Osteocyte (in vitro differentiated cells): ENCODE data around the gene CYB561. TPM values are rescaled to one million over a fixed set of nuclear protein-coding genes. Genes with fewer than 3 reads are reported as not detected.

Experiments used
- DNase-seq: peaks from one replicate; pipeline ENCODE4 v3.0.0; 2021; ENCODE audit warnings: mixed read lengths; ENCODE audit not compliant: unreplicated experiment; ENCODE audit errors: extremely low spot score
- H3K27ac Mint-ChIP-seq: one replicate; pipeline ENCODE4 v1.8.0; 2021; ENCODE audit warnings: mild to moderate bottlenecking, mixed read lengths; ENCODE audit not compliant: unreplicated experiment
- H3K27me3 Mint-ChIP-seq: one replicate; pipeline ENCODE4 v1.8.0; 2021; ENCODE audit warnings: mixed read lengths; ENCODE audit not compliant: unreplicated experiment
- H3K36me3 Mint-ChIP-seq: one replicate; pipeline ENCODE4 v1.8.0; 2021; ENCODE audit warnings: mixed read lengths; ENCODE audit not compliant: unreplicated experiment
- H3K4me1 Mint-ChIP-seq: one replicate; pipeline ENCODE4 v1.8.0; 2021; ENCODE audit warnings: mixed read lengths; ENCODE audit not compliant: unreplicated experiment
- H3K4me3 Mint-ChIP-seq: one replicate; pipeline ENCODE4 v1.8.0; 2021; ENCODE audit warnings: mild to moderate bottlenecking, moderate library complexity, mixed read lengths; ENCODE audit not compliant: unreplicated experiment
- H3K9me3 Mint-ChIP-seq: one replicate; pipeline ENCODE4 v1.8.0; 2021; ENCODE audit warnings: mixed read lengths; ENCODE audit not compliant: unreplicated experiment
- total RNA-seq: library from RNA; stranded (reverse); gene quantifications from 2 replicates; pipeline ENCODE4 v1.2.1, GENCODE V29; 2021
- TF ChIP-seq, protein P1 (sequence below): fragments of 200-600 bp; sonication (generic); IDR thresholded peaks from 2 replicates; pipeline ENCODE4 v1.5.0; 2021; ENCODE audit warnings: antibody characterized with exemption, mild to moderate bottlenecking, moderate library complexity

Gene CYB561
- total RNA-seq, 1 donor from 2014 or later: 5.7 TPM

DNA sequence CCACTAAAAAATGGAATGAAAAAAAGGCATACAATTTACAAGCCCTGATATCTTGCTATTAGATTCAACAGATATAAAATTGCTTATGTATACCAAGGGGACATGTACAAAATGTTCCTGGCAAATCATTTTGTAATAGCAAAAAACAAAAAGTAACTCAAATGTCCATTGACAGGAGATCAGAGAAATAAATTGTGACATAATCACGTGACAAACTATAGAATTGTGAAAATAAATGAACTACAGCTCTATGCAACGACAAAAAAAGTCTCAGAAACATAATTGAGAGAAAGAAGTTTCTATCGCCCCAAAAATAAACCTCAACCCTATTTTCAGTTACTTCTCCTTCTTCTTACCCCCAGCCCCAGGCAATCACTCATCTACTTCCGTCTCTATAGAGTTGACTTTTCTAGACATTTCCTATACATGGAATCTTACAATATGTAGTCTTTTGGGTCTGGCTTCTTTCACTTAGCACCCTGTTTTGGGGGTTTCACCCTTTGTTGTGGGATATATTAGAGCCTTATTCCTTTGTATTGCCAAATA lies 18.7 kb upstream of the CYB561 start:
- Mint-ChIP-seq H3K27me3 (peaks cover 30% of the 10 kb centered on the region), H3K4me1 (peaks cover 14% of the 10 kb centered on the region), H3K4me3 (no peak overlapping the region), H3K9me3 (no peaks in the 10 kb centered on the region), H3K36me3 (no peaks in the 10 kb centered on the region), H3K27ac (no peak overlapping the region)
- TF ChIP-seq, protein P1, sequence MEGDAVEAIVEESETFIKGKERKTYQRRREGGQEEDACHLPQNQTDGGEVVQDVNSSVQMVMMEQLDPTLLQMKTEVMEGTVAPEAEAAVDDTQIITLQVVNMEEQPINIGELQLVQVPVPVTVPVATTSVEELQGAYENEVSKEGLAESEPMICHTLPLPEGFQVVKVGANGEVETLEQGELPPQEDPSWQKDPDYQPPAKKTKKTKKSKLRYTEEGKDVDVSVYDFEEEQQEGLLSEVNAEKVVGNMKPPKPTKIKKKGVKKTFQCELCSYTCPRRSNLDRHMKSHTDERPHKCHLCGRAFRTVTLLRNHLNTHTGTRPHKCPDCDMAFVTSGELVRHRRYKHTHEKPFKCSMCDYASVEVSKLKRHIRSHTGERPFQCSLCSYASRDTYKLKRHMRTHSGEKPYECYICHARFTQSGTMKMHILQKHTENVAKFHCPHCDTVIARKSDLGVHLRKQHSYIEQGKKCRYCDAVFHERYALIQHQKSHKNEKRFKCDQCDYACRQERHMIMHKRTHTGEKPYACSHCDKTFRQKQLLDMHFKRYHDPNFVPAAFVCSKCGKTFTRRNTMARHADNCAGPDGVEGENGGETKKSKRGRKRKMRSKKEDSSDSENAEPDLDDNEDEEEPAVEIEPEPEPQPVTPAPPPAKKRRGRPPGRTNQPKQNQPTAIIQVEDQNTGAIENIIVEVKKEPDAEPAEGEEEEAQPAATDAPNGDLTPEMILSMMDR: no peak
- DNase-seq: no peak

DNA sequence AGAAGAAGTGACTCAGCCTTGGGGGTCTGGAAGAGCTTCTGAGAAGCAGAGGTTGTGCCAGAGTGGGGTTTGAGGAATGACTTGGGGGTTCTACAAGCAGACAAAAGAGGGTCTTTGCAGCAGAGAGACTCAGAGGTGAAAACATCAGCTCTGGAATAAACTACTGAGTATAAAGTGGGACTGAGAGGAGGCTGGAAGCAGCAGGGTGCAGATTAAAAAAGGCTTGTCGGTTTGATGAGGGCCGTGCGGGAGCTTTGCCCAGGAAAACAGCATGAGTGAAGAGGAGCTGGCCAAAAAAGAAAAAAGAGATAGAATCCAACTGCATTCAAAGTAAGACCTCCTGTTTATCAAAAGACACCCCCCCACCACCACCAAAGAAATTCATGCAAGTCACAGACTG lies 17.7 kb upstream of the CYB561 start:
- no peak overlapping the region for H3K27ac Mint-ChIP-seq
- no peak for DNase-seq
- TF ChIP-seq, protein P1: no peak
- H3K4me3 Mint-ChIP-seq: no peak overlapping the region
- H3K27me3 Mint-ChIP-seq: peaks cover 27% of the 10 kb centered on the region
- peaks cover 15% of the 10 kb centered on the region for H3K4me1 Mint-ChIP-seq
- no peaks in the 10 kb centered on the region for H3K9me3 Mint-ChIP-seq
- no peaks in the 10 kb centered on the region for H3K36me3 Mint-ChIP-seq

DNA sequence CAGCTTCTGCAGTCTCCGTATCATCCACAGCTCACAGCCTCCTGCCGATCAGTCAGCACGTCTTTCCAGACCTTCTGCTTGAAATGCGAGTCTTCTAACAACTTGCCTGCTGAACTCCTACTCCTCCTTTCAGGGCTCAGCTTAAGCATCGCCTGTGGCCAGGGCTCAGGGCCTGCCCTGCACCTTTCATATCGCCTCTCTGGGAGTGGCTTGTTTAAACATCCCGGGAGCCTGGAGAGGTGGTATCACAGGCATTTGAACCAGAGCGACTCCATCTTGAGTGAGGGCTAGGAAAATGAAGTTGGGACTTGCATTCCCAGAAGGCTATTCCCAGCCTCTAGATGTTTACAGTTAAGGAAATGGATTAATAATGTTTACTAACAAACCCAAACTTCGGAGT lies 13.9 kb upstream of the CYB561 start:
- Mint-ChIP-seq H3K27me3 (peaks cover 16% of the 10 kb centered on the region), H3K27ac (no peak overlapping the region), H3K4me1 (peaks cover 15% of the 10 kb centered on the region), H3K36me3 (no peaks in the 10 kb centered on the region), H3K4me3 (no peak overlapping the region), H3K9me3 (no peaks in the 10 kb centered on the region)
- DNase-seq: no peak
- TF ChIP-seq, protein P1: no peak

DNA sequence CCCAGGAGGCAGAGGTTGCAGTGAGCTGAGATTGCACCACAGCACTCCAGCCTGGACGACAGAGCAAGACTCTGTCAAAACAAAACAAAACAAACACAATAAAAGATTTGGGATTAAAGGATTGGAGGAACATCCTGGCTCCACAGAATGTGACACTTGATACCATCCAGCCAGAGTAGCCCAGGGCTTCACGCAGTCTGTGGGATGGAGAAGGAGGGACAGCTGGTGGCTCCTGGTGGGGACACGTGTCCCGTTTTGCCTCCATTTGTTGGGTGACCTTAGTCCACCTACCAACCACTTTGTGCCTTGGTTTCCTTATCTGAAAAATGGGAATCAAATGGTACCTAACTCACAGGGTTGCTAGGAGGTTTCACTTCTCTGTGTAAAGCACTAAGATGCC lies 12.4 kb upstream of the CYB561 start:
- TF ChIP-seq, protein P1: no peak
- no peak for DNase-seq
- Mint-ChIP-seq H3K27me3 (peaks cover under 1% of the 10 kb centered on the region), H3K4me3 (no peak overlapping the region), H3K9me3 (no peaks in the 10 kb centered on the region), H3K36me3 (no peaks in the 10 kb centered on the region), H3K27ac (no peak overlapping the region), H3K4me1 (peaks cover 13% of the 10 kb centered on the region)

DNA sequence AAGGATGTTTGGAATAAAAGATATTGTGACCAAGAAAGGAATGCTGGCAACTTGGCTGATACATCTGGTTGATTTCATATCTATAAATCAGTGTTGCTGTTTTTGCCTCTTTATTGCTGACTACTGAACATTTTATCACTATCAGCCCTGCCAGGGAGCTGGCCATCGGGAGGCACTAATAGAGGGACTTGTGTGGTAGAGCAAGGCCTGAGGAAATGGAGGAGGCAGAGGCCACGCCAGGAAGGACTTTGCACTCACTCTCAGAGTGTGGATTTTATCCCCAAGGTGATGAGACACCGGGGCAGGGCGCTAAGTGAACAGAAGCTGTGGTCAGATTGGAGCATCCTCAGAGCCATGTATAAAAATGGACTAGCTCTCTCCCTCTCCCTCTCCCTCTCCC lies 9.3 kb upstream of the CYB561 start:
- Mint-ChIP-seq H3K4me1 (peaks cover 6% of the 10 kb centered on the region), H3K27ac (no peak overlapping the region), H3K36me3 (no peaks in the 10 kb centered on the region), H3K9me3 (no peaks in the 10 kb centered on the region), H3K27me3 (peaks cover 9% of the 10 kb centered on the region), H3K4me3 (no peak overlapping the region)
- no peak for DNase-seq
- TF ChIP-seq, protein P1: no peak
